Dendritic cell treated with granulocyte-macrophage colony-stimulating factor and Interleukin-4, amounts not matched to agents 40 ng/mL and 50 ng/mL, for 4 days (primary cell): Measurements from ENCODE around the gene TSFM.
"Not testable (repeated sequence)": the region's sequence is repeated elsewhere in the genome, so short reads cannot be mapped to it uniquely, and the experiment has no call there.

Experiments
- H3K27ac Mint-ChIP-seq: one replicate; pipeline ENCODE4 v1.8.0; 2022; ENCODE audit warnings: mild to moderate bottlenecking, mixed read lengths
- H3K27me3 Mint-ChIP-seq: one replicate; pipeline ENCODE4 v1.8.0; 2022; ENCODE audit warnings: mild to moderate bottlenecking, mixed read lengths
- H3K36me3 Mint-ChIP-seq: one replicate; pipeline ENCODE4 v1.8.0; 2022; ENCODE audit warnings: low read depth, mixed read lengths
- H3K4me1 Mint-ChIP-seq: one replicate; pipeline ENCODE4 v1.8.0; 2022; ENCODE audit warnings: low read depth, mixed read lengths
- H3K4me3 Mint-ChIP-seq: one replicate; pipeline ENCODE4 v1.8.0; 2022; ENCODE audit warnings: mild to moderate bottlenecking, moderate library complexity, mixed read lengths
- H3K9me3 Mint-ChIP-seq: one replicate; pipeline ENCODE4 v1.8.0; 2022; ENCODE audit warnings: mixed read lengths
- intact Hi-C: fragments of 100-400 bp; cut with micrococcal nuclease; formaldehyde crosslinking; loops from one replicate; pipeline ENCODE4 v1.15.0; 2022

The TSFM gene

GRCh38 chr12:57774634-57775033, 8.0 kb upstream of the TSFM start:
- Mint-ChIP-seq H3K4me1 (peaks cover 81% of the 10 kb centered on the region), H3K36me3 (peaks cover 66% of the 10 kb centered on the region)
- H3K27me3 Mint-ChIP-seq, H3K9me3 Mint-ChIP-seq, H3K27ac Mint-ChIP-seq, intact Hi-C loops, H3K4me3 Mint-ChIP-seq: not testable (repeated sequence)

GRCh38 chr12:57775044-57775443, 7.5 kb upstream of the TSFM start:
- no peaks in the 10 kb centered on the region for H3K9me3 Mint-ChIP-seq
- peak overlapping the region; percentile 58 for H3K27ac Mint-ChIP-seq
- peaks cover 81% of the 10 kb centered on the region for H3K4me1 Mint-ChIP-seq
- peaks cover 66% of the 10 kb centered on the region for H3K36me3 Mint-ChIP-seq
- no peak overlapping the region for H3K4me3 Mint-ChIP-seq
- intact Hi-C loops, result no loop called here
- no peaks in the 10 kb centered on the region for H3K27me3 Mint-ChIP-seq

GRCh38 chr12:57775563-57776246, 6.9 kb upstream of the TSFM start:
- no peaks in the 10 kb centered on the region for H3K9me3 Mint-ChIP-seq
- peak overlapping the region; percentile 1 for H3K4me3 Mint-ChIP-seq
- no peaks in the 10 kb centered on the region for H3K27me3 Mint-ChIP-seq
- peak overlapping the region; percentile 58 for H3K27ac Mint-ChIP-seq
- intact Hi-C loops, result no loop called here
- H3K4me1 Mint-ChIP-seq, result peaks cover 81% of the 10 kb centered on the region
- H3K36me3 Mint-ChIP-seq, result peaks cover 66% of the 10 kb centered on the region

GRCh38 chr12:57776247-57776587, 6.4 kb upstream of the TSFM start:
- intact Hi-C loops, result no loop called here
- Mint-ChIP-seq H3K4me3 (peak overlapping the region; percentile 1), H3K27me3 (no peaks in the 10 kb centered on the region), H3K27ac (peak overlapping the region; percentile 58), H3K9me3 (no peaks in the 10 kb centered on the region), H3K4me1 (peaks cover 79% of the 10 kb centered on the region), H3K36me3 (peaks cover 64% of the 10 kb centered on the region)

- Mint-ChIP-seq H3K27ac (no peak overlapping the region), H3K4me3 (no peak overlapping the region), H3K9me3 (no peaks in the 10 kb centered on the region), H3K36me3 (peaks cover 57% of the 10 kb centered on the region), H3K27me3 (no peaks in the 10 kb centered on the region), H3K4me1 (peaks cover 82% of the 10 kb centered on the region)
- intact Hi-C loops, result no loop called here
These were observed 5.2 kb upstream of the TSFM start for GRCh38 chr12:57777367-57777766.

- H3K9me3 Mint-ChIP-seq, result no peaks in the 10 kb centered on the region
- intact Hi-C loops, result no loop called here
- H3K27me3 Mint-ChIP-seq, result no peaks in the 10 kb centered on the region
- no peak overlapping the region for H3K27ac Mint-ChIP-seq
- peaks cover 56% of the 10 kb centered on the region for H3K36me3 Mint-ChIP-seq
- H3K4me3 Mint-ChIP-seq, result no peak overlapping the region
- peaks cover 84% of the 10 kb centered on the region for H3K4me1 Mint-ChIP-seq
These were observed 4.7 kb upstream of the TSFM start for GRCh38 chr12:57777911-57778310.

- Mint-ChIP-seq H3K9me3 (no peaks in the 10 kb centered on the region), H3K27ac (peak overlapping the region; percentile 93), H3K36me3 (peaks cover 65% of the 10 kb centered on the region), H3K27me3 (no peaks in the 10 kb centered on the region), H3K4me1 (peaks cover 85% of the 10 kb centered on the region), H3K4me3 (no peak overlapping the region)
- intact Hi-C loops, result no loop called here
These were observed 2.9 kb upstream of the TSFM start for GRCh38 chr12:57779736-57780135.

GRCh38 chr12:57780284-57780897, 2.2 kb upstream of the TSFM start:
- intact Hi-C loops, result no loop called here
- Mint-ChIP-seq H3K27ac (peak overlapping the region; percentile 93), H3K27me3 (no peaks in the 10 kb centered on the region), H3K4me1 (peaks cover 80% of the 10 kb centered on the region), H3K9me3 (no peaks in the 10 kb centered on the region), H3K36me3 (peaks cover 65% of the 10 kb centered on the region), H3K4me3 (no peak overlapping the region)

- Mint-ChIP-seq H3K27me3 (no peaks in the 10 kb centered on the region), H3K4me3 (peak overlapping the region; percentile 22), H3K27ac (peak overlapping the region; percentile 93), H3K4me1 (peaks cover 72% of the 10 kb centered on the region), H3K36me3 (peaks cover 64% of the 10 kb centered on the region), H3K9me3 (no peaks in the 10 kb centered on the region)
- intact Hi-C loops, result no loop called here
These were observed 1.3 kb upstream of the TSFM start for GRCh38 chr12:57781244-57781643.

GRCh38 chr12:57781801-57782200, 786 bp upstream of the TSFM start:
- peak overlapping the region; percentile 0 for H3K4me3 Mint-ChIP-seq
- no peaks in the 10 kb centered on the region for H3K27me3 Mint-ChIP-seq
- peaks cover 64% of the 10 kb centered on the region for H3K36me3 Mint-ChIP-seq
- no peaks in the 10 kb centered on the region for H3K9me3 Mint-ChIP-seq
- peaks cover 71% of the 10 kb centered on the region for H3K4me1 Mint-ChIP-seq
- intact Hi-C loops, result no loop called here
- H3K27ac Mint-ChIP-seq, result peak overlapping the region; percentile 93

- H3K27me3 Mint-ChIP-seq, result no peaks in the 10 kb centered on the region
- peaks cover 64% of the 10 kb centered on the region for H3K36me3 Mint-ChIP-seq
- H3K9me3 Mint-ChIP-seq, result no peaks in the 10 kb centered on the region
- peaks cover 67% of the 10 kb centered on the region for H3K4me1 Mint-ChIP-seq
- peak overlapping the region; percentile 93 for H3K27ac Mint-ChIP-seq
- intact Hi-C loops, result no loop called here
- H3K4me3 Mint-ChIP-seq, result peak overlapping the region; percentile 96
These were observed 362 bp upstream of the TSFM start for GRCh38 chr12:57782243-57782607.

- H3K4me1 Mint-ChIP-seq, result peaks cover 56% of the 10 kb centered on the region
- H3K27me3 Mint-ChIP-seq, result no peaks in the 10 kb centered on the region
- peak overlapping the region; percentile 96 for H3K4me3 Mint-ChIP-seq
- peaks cover 65% of the 10 kb centered on the region for H3K36me3 Mint-ChIP-seq
- no peaks in the 10 kb centered on the region for H3K9me3 Mint-ChIP-seq
- intact Hi-C loops, result no loop called here
- peak overlapping the region; percentile 93 for H3K27ac Mint-ChIP-seq
These were observed 847 bp downstream of the TSFM start for GRCh38 chr12:57783466-57783801.

- no peaks in the 10 kb centered on the region for H3K27me3 Mint-ChIP-seq
- peaks cover 65% of the 10 kb centered on the region for H3K36me3 Mint-ChIP-seq
- H3K27ac Mint-ChIP-seq, result no peak overlapping the region
- H3K4me1 Mint-ChIP-seq, result peaks cover 52% of the 10 kb centered on the region
- intact Hi-C loops, result no loop called here
- H3K9me3 Mint-ChIP-seq, result no peaks in the 10 kb centered on the region
- H3K4me3 Mint-ChIP-seq, result no peak overlapping the region
These were observed 1.3 kb downstream of the TSFM start for GRCh38 chr12:57783861-57784260.

GRCh38 chr12:57793920-57794319, 11.3 kb downstream of the TSFM start:
- Mint-ChIP-seq H3K4me1 (peaks cover 27% of the 10 kb centered on the region), H3K4me3 (no peak overlapping the region), H3K27ac (no peak overlapping the region), H3K36me3 (peaks cover 77% of the 10 kb centered on the region), H3K27me3 (no peaks in the 10 kb centered on the region), H3K9me3 (no peaks in the 10 kb centered on the region)
- intact Hi-C loops, result no loop called here

- Mint-ChIP-seq H3K4me3 (no peak overlapping the region), H3K9me3 (no peaks in the 10 kb centered on the region), H3K36me3 (peaks cover 70% of the 10 kb centered on the region), H3K27ac (peak overlapping the region; percentile 43), H3K27me3 (no peaks in the 10 kb centered on the region), H3K4me1 (peaks cover 31% of the 10 kb centered on the region)
- intact Hi-C loops, result no loop called here
These were observed 12.8 kb downstream of the TSFM start for GRCh38 chr12:57795354-57795753.
